AG20443 (cell line): Measurements from ENCODE around the gene RARB.

Experiments used
- DNase-seq: peaks from one replicate; pipeline ENCODE4 v3.0.0; 2012; ENCODE audit warnings: low spot score, mixed read lengths

The RARB gene

DNA sequence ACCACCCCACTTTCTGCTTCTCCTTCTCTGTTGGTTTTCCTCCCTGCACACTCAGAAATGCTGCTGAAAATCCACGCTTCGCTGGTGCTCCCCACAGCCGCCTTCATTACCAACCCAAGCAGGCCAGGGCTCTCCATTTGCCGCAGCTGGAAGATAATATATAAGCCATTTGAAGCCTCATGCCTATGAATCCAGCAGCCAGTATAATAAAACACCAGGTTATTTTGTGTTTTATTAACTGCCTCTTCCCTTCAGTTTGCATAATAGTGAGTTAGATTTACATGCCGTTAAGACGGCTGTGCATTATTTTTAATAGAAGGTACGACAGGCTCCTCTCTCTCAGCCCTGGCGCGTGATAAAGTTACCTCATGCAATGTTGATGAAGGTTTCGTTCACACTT is 150.0 kb downstream of the RARB start:
- no peak for DNase-seq

DNA sequence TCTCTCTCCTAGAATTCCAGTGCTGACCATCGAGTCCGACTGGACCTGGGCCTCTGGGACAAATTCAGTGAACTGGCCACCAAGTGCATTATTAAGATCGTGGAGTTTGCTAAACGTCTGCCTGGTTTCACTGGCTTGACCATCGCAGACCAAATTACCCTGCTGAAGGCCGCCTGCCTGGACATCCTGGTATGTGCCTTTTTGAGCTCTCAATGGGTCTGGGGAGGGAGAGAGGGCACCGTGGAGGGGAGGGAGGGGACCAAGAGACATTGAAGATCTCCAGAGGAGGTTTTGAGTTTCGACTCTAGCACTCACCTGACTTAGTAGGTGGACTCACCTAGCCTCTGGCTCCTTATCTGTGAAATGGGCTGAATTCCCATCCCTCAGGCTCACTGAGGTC is 152.5 kb downstream of the RARB start:
- DNase-seq, result no peak

DNA sequence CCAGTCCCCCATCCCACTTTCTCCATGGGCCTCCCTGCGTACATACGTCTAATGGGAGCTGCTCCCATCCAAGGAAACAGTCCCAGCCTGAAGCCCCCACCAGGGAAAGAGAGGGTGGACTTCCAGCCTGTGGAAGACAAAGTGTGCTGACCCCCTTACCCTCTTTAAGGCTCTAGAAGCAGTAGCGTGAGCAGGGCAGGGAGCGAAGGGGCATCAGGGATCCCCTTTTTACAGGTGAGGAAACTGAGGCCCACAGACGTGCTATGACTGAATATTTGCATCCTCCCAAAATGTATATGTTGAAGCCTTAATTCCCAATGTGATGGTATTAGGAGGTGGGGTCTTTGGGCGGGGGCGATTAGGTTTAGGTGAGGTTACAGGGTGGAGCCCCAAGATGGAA is 153.3 kb downstream of the RARB start:
- DNase-seq, result no peak

DNA sequence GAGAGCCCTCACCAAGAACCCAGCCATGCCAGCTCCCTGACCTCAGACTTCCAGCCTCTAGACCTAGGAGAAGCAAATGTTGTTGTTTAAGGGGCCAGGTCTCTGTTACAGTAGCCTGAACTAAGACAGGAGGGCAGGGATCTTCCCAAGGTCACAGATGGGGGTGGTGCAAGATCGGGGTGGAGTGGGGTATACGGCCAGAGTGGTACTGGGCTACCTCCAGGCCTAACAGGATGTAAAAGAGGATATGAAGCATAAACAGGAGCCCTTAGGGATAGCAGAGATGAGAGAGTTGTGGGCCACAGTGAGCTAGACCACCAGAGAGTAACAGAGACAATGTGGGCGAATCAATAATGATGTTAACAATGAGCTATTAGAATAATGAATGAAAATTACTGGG is 153.8 kb downstream of the RARB start:
- DNase-seq, result no peak

DNA sequence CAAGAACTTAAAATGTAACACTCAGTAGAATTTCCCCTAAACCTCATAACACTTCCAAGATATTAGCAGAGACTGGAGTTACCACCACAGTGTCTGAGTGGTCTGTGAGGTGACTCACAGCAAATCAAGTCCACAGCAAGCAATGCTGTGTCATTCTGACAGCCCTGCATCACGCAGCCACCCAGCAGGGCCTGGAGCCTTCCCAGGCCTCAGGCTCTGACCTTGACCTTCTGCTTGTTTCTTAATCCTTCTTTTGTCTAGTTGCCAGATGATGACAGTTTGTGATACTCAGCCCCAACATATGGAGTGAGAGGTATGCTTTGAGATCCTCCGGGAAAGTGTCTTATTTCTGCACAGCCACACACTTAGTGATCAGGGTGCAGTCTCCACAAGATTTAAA is 154.2 kb downstream of the RARB start:
- peak; percentile 86 for DNase-seq

DNA sequence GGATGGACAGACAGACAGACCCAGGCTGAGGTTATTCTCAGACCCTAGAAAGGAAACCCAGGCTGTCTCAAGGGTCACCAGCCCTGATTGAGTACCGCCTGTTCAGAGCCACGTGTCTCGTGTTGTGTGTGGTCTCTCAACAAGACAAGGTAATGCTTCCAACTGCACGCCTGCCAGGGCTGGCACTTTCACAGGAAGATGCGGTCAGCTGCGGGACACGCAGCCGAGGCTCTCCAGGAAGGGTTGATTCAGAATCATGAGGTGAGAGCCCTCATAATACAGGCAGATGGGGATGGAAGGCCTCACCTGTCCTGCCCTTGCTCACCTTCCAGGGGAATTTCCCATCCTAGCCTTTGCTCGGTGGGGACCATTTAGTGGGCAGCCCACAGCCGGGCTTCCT is 155.3 kb downstream of the RARB start:
- no peak for DNase-seq

DNA sequence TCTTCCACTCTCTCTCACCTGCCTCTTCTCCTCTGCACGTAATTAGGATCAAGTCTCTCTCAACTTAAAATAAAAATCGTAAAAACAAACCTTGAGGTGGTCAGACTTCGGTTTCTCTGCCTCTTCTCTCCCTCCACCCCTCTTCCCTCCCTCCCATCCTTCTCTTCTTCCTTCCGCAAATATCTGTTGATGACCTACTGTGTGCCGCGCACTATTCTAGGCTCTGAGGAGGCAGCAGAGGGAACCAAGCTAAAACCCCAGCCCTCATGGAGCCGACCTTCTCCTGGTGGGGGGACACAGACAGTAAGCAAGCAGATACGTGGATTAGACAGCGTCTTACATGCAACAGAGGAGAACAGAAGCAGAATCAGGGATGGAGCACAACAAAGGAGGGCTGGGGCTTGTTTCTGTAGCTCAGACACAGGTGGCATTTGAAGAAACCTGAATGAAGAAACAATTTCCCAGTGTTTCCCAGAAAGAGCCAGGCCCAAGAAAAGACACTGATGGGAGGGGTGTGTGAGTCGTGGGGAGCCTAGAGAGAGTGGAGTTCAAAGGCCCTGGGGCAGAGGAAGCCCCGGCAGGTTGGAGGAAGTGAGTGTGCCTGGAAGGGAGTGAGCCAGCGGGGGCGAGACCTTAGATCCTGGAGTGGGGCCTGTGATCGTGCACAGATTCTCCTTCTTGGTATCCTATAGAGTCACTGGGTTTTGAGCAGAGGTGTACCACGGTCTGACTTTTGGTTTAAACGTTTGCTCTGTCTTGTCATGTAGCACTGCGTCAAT is 156.1 kb downstream of the RARB start:
- DNase-seq, result no peak

DNA sequence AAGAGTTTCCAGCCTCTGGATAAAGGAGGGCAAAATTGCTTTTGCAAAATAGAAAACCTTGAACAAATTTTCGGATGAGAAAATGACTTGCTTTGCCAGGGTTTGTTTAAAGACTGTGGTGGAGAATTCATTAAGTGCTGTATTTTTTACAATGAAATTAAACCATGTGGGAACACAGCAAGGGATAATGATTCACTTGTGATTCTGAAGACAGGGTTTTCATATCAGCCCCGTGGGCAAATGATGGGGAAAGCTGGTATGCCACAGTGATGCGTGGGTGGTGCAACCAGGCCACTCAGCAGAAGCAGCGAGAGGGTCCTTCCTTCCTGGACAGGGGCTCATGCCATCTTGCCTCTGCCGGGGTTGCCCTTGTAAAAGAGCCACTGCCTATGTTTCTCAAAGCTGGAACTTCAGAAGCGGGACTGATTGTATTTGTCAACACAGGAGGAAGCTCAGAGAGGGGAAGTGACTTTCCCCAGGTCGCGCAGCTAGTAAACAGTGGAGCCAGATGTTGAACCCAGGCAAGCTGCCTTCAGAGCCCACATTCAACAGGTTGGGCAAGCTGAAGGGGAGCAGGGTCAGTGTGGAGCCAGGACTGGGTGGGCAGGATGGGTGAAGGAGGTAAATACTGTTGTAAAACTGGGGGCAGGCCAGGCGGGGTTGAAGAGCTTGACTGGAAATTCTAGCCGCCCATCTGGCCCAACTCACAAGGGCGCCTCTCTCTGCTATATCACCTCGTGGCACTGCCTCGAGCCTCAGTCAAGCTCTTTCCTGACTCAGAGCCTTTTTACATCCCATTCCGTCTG is 157.5 kb downstream of the RARB start:
- DNase-seq, result no peak

DNA sequence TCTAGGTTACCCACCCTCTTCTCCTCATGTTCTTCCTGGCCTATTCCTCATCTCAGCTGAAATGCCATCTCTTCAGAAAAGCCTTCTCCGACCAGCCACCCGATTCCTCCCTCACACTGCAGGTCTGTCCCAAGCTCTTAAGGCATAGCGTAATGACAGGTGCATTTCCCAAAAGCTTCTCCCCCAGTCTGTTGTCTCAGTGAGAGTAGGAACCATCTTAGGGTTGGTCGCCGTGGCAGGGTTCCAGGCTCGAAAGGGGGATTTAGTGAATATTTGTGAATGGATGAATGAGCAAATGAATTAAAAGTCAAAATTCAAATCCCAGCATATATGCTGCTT is 158.1 kb downstream of the RARB start:
- no peak for DNase-seq

DNA sequence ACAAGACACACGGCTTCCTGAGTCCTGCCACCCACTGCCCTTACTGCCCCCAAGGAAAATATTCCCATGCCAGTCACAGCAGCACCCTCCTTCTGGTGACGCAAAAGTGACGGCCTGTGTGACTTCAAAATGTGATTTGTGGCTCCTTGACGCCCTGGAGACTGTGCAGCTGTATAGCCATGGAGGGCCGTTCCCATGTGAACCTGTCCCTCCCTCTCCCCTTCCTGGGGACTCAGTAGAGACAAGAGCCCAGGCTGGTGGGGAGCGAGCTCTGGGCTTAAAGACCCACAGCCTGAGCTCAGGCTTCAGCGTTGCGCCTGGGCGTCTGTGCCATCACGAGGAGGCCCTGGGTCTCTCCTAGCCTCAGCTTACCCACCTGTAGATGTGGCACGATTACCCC is 158.5 kb downstream of the RARB start:
- no peak for DNase-seq

DNA sequence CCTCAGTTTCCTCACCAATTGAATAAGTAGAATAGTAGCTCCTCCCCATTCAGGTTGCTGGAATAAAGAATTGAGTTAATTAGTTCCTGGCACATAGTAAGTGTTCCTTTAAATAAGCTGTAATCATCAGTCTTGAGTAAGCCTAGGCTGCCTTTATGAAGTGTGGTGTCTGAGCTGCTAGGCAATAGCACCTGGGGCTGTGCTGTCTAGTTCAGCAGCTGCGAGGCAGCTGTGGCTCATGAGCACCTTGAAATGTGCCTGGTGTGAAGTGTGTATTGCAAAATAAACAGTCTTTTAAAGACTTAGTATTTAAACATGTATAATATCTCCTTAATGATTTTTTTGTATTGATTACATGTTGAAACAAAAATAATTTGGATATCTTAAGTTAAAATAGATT is 159.0 kb downstream of the RARB start:
- DNase-seq, result no peak

DNA sequence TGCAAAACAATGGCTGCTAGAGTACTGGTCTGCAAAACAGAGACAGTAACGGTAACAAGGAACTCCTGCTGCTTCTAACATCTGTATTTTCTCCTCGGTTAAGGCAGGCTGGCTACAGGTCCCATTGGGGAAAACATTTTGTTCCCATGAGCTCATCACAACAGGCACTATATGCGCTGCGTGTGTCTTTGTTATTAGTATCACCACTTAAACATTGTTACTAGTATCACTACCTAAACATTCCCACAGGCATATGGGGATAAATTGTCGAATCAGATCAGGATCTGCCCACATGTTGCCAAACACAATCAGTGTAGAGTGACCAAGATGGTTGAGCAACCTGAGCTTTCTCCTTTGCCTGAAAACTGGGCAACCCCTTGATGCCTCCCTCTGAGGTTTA is 159.5 kb downstream of the RARB start:
- no peak for DNase-seq

DNA sequence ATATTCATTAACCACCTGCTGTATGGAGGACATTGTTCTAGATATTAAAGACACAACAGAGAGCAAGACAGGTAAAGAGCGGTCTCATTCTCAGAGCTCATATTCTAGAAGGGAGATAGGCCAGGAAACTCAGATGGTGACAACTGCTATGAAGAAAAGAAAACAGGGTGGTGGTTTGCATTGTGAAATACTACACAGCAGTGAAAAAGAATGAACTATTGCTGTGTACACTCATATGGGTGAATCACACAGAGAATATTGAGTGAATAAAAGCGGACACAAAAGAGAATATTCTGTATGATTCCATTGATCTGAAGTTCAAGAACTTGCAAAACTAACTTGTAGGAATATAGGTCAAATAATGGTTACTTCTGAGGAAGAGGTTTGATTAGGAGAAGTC is 159.9 kb downstream of the RARB start:
- DNase-seq, result no peak

DNA sequence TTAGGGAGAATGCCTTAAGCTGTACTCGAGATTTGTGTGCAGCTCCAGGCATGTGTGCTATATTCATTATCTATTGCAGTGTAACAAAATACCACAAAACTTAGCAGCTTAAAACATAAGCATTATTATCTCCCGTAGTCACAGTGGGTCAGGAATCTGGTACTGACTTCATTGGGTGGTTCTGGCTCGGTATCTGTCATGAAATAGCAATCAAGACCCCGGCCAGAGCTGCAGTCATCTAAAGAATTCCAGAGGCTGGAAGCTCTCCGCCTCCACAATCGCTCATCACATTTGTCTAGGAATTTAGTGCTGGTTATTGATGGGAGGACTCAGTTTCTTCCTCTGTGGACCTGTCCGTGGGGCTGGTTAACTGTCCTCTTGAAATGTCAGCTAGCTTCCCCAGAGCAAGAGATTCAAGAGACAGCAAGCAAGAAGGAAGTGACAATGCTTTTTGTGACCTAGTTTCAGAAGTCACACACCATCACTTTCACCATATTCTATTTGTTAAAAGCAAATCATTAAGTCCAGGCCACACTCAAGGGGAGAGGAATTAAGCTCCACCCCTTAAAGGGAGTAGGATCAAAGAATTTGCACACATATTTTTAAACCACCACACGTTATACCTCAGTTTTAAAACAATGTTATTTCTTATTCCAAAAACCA is 160.5 kb downstream of the RARB start:
- DNase-seq, result no peak

DNA sequence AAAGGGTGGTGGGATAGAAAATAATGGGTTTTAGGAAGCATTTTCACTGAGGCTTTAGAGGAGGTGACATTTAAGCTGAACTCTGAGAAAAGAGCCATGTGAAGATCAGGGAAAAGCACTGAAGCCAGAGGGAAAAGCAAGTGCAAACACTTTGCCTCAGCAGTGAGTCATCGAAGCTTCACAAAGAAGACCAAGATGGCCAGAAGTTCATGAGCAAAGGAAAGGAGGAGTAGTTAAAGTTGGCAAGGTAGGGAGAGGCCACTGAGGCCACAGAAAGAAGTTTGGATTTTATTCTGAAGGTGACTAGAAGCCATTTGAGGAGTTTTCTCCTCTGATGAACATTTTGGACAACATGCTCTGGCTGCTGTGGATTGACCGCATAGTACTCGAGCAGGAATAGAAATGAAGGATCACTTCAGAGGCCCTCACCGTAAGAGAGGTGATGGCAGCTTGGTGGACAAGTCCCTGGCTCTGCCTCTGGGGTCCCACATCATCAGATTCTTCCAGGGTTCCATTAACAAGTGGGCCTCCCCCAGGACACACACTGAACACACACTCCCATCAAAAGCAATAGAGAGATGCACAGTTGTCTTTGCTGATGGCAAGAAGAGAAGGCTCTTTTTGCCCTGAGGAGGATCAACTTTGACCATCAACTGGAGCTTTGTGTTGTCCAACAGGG is 161.2 kb downstream of the RARB start:
- DNase-seq, result no peak

DNA sequence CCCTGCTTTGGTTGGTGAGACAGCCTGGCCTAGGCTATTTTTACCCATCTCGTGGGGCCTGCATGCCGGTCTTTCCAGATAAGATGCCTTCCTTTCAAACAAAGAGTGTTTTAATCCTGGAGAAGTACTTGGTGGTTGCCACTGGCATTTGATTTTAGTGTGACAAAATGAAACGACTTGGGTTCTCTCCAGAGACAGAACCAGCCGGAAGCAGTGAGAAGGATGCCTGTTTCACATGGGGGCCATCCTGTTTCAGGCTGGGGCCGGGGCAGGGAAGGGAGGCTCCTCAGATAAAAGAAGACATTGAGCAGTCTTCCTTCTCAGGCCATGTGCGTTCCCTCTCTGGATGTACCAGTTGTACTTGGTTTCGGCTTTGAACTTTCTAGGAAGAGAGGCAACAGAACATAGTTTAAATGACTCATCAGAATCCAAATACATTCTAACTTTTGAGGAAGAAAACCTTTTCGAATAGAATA is 161.8 kb downstream of the RARB start:
- DNase-seq, result no peak

DNA sequence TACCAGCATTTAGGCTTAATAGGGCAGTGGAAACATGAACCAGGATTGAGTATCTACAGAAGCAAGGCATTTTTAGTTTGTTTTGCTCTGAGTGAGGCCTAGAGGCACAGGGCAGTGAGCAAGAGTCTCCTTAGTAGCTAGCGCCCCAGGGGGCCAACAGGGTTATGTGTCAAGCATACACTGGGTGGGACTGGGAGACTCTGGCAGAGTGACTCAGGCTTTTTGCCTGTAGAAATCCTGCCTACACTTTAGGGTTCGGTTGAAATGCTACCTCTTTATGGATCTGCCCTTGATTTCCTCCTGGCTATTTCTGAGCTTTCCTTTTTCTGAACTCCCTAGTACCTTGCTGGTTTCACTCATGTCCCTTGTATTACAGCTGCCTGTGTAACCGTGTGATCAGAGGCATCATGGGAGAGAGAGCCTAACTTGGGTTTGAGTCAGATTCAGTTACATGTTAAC is 164.5 kb downstream of the RARB start:
- DNase-seq, result peak; percentile 47

DNA sequence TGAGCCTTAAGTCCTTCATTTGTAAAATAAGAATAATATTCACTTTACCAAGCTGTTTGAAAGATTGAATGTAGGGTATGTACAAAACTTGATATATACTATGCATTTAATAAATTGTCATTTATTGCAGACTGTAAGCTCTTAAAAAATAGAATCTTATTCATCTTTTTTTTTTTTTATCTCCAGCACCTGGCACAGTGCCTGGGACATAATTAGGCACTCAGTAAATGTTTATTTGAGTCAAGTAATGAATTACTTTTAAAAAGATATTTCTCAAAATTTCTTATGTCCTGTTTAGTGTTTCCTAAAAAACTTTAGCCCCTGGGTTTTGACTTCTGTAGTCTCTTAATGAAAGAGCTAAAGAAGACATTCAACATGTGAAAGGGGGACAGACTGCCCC is 164.9 kb downstream of the RARB start:
- no peak for DNase-seq

DNA sequence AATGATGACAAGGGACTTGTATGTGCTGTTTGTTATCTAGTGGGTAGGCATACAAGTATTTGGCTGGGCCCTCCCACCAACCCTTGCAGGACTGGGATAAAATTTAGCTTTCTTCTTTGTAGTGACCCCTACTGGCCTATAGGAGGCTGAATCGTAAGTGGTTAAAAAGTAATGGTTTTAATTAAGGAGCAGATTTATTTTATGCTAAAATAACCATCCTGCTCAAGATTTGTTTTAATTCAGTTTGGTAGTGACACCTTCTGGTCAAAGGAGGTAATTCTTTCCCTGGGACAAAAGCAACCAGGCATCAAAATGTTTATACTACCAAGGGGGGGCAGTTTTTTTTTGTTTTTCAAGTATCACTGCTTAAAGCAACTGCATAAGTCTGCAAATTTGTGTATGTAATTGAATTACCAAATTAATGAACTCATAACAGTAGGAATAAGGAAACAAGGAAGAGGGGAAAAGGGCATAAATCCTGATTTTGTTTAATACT is 166.0 kb downstream of the RARB start:
- DNase-seq, result peak; percentile 65

DNA sequence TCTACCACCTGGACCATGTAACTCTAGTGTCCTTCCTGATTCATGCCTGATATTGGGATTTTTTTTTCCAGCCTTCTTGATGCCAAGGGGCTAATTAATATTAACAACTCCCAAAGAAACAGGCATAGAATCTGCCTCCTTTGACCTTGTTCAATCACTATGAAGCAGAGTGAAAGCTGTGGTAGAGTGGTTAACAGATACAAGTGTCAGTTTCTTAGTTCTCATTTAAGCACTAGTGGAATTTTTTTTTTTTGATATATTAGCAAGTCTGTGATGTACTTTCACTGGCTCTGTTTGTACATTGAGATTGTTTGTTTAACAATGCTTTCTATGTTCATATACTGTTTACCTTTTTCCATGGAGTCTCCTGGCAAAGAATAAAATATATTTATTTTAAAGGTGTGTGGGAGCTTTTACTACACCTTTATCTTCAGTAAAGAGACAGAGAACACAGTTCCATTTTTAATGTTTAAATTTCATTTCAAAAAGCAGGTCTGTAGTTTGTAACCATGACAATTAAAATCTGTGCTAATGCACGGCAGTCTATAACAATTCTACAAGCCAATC is 169.6 kb downstream of the RARB start:
- DNase-seq, result no peak

DNA sequence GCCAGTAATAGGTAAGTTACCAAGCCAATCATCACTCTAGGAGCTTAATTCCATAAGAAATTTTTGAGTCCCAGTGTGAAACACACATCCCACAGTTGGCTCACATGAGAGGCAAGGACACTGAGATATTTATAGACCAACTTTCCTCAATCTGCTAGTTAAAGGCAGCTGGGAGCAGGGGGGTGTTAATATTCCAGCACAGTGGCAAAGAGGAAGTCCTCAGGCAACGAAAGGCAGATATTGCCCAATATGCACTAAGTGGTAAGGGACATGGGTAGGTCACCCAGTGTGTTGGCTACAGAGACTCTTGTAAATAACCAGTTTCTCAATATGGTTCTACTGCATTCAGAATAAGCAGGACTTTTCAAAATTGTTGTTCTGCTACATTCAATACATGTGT is 175.6 kb downstream of the RARB start:
- no peak for DNase-seq
